Heart right ventricle (tissue), 16 donors: ENCODE data around the gene ACKR3. TPM values are rescaled to one million over a fixed set of nuclear protein-coding genes. Genes with fewer than 3 reads are reported as not detected.

Experiments used
- ATAC-seq, 8 donors: fragments of 200-7000 bp; cut with Tn5 transposase; one replicate each; pipeline ENCODE4 v1.9.1; 2020; ENCODE audit warnings: mild to moderate bottlenecking in 8 of 8, moderate library complexity in 8 of 8, moderate number of reproducible peaks in 1 of 8
- DNase-seq, 2 donors: peaks; one replicate each; pipeline ENCODE4 v3.0.0-alpha.2; 2020
- H3K27ac ChIP-seq, 10 donors: fragments of 200-600 bp; sonication (generic) in 2 of 10; one replicate each; pipeline versions ENCODE4 v1.5.0 to v1.8.0; 2020 to 2022; ENCODE audit warnings: mild to moderate bottlenecking in 3 of 10
- H3K27me3 ChIP-seq, 7 donors: fragments of 200-600 bp; one replicate each; pipeline ENCODE4 v1.8.0; 2021 to 2022; ENCODE audit warnings: mild to moderate bottlenecking in 2 of 7
- H3K36me3 ChIP-seq, 9 donors: fragments of 200-600 bp; sonication (generic) in 1 of 9; one replicate each; pipeline versions ENCODE4 v1.5.0 to v1.8.0; 2020 to 2022; ENCODE audit warnings: mild to moderate bottlenecking in 2 of 9
- H3K4me1 ChIP-seq, 9 donors: fragments of 200-600 bp; sonication (generic) in 1 of 9; one replicate each; pipeline versions ENCODE4 v1.5.0 to v1.8.0; 2020 to 2022; ENCODE audit warnings: mild to moderate bottlenecking in 4 of 9
- H3K4me3 ChIP-seq, 10 donors: fragments of 200-600 bp; sonication (generic) in 2 of 10; one replicate each; pipeline versions ENCODE4 v1.5.0 to v1.8.0; 2020 to 2022; ENCODE audit warnings: mild to moderate bottlenecking in 7 of 10, moderate library complexity in 2 of 10
- H3K9me3 ChIP-seq, 11 donors: fragments of 200-600 bp in 10 of 11; sonication (generic) in 2 of 11; one replicate each; pipeline versions ENCODE4 v1.5.0 to v1.8.0; 2013 to 2022; ENCODE audit warnings: mild to moderate bottlenecking in 2 of 11, control low read depth in 1 of 11, moderate library complexity in 1 of 11
- WGBS, 2 donors: extraction: QIAGEN DNeasy Blood & Tissue Kit; methylation state at CpG; one replicate each; pipeline ENCODE4 v1.1.7; 2013; ENCODE audit warnings: inconsistent platforms in 1 of 2; 5-methylcytosine and 5-hydroxymethylcytosine counted together
- intact Hi-C, 10 donors: fragments of 100-400 bp; cut with DNase I; formaldehyde crosslinking; loops; one replicate each; pipeline versions ENCODE4 v1.11.1 to v1.14.2; 2022
- polyA plus RNA-seq, 2 donors: library from polyadenylated mRNA; stranded (reverse); fragments of 200-250 nt; gene quantifications; one replicate each; pipeline ENCODE4 v1.2.3, GENCODE V29; 2013
- total RNA-seq, 10 donors: library from RNA; stranded (reverse); fragmentation: NEBNext Ultra II Directional in 3 of 10; extraction: Animal tissue kit (Norgen Biotek cat#: 25700) in 3 of 10; gene quantifications; one replicate each; pipeline versions ENCODE4 v1.2.1 to v1.2.4, GENCODE V29; 2021 to 2023
- TF ChIP-seq, protein P1 (sequence below), 9 donors: fragments of 200-600 bp; sonication (generic) in 2 of 9; IDR thresholded peaks; one replicate each; pipeline versions ENCODE4 v1.5.0 to v1.8.0; 2021 to 2022; ENCODE audit warnings: antibody characterized with exemption in 9 of 9, mild to moderate bottlenecking in 5 of 9, moderate library complexity in 1 of 9
- donor health status: Arrhythmogenic right ventricular cardiomyopathy.
- donor health status: ischemic (EF 13 %, LVEDD 7.1; RV severe dilation, severe dysfunction).
- donor health status: healthy with polysubstance abuse.
- donor health status: DM: no; HTN: yes; CAD: no.
- donor health status: DM: no; HTN: no; CAD: no.
- donor health status: ischemic (EF 25% LVEDD 6.9; RV normal size, moderate dysfunction).
- donor health status: ischemic (EF 25% LVEDD 5.7; RV mildly dilated, moderate dysfunction).
- donor health status: healthy.
- donor health status: DM: yes; HTN: yes; CAD: no.
- donor health status: Ischemic cardiomyopathy.
- donor health status: ischemic (EF 35%, LVEDD 5.7; RV mildly dilated, moderate dysfunction).
- donor health status: nonischemic (EF 11% LVEDD 7.7; RV severe dilation, severe dysfunction).
- donor health status: DM: yes; HTN: yes; CAD: no.
- donor health status: PGD.
- donor health status: ischemic (EF 29% LVEDD 5.4; RV normal size, mild dysfunction).
- donor health status: nonischemic (EF 23%, LVEDD 6.1; RV moderate dilation, normal function).

The ACKR3 gene
- total and polyA plus RNA-seq, 12 donors = 17.7 to 102 (median 42.5) TPM

DNA sequence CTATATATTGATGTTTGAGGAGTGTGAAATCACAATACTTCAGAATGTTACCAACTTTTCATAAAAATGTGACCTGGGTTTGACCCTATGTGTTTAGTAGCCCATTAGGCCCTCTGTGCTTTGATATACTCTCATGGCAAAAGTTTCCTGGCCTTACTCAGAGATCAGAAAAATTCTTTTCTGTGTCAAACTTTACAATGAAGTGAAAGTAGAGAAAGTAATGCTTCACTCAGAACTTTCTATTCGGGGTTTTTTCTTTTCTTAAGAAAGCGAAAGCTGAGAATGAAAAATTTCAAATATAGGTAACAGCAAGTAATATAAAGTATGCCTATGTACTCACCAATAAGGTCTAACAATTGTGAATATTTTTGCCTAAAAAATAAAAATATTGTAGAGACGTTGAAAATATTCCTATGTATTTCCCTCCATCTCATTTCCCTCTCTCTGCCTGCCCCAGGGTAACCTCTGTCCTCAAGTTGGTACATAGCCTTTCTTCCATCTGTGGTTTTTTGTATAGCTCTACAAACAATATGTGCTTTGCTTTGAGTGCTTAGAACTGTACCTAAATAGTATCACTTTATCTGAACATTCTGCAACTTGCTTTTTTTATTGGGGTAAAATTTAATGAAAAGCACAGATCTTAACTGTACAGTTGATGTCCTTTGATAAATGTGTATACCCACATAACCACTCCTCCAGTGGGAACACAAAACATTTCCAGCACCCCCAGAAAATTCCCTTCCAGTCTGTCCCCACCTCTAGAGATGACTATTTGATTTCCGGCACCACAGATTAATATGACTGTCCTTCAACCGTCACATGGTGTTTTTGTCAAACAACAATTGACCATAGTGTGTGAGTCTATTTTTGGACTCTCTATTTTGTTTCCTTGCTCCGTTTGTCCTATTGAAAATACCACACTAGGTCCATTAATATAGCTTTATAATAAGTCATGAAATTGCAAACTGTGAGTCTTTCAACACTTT, 10.3 kb upstream of the ACKR3 start:
- DNase-seq (no peak), ATAC-seq (no peak)
- TF ChIP-seq, protein P1, sequence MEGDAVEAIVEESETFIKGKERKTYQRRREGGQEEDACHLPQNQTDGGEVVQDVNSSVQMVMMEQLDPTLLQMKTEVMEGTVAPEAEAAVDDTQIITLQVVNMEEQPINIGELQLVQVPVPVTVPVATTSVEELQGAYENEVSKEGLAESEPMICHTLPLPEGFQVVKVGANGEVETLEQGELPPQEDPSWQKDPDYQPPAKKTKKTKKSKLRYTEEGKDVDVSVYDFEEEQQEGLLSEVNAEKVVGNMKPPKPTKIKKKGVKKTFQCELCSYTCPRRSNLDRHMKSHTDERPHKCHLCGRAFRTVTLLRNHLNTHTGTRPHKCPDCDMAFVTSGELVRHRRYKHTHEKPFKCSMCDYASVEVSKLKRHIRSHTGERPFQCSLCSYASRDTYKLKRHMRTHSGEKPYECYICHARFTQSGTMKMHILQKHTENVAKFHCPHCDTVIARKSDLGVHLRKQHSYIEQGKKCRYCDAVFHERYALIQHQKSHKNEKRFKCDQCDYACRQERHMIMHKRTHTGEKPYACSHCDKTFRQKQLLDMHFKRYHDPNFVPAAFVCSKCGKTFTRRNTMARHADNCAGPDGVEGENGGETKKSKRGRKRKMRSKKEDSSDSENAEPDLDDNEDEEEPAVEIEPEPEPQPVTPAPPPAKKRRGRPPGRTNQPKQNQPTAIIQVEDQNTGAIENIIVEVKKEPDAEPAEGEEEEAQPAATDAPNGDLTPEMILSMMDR (IDR thresholded peaks at IDR 0.05) = no peak
- Histone ChIP-seq H3K27me3 (no peaks in the 10 kb centered on the region), H3K4me1 (peaks cover 0 to 4% (median 0%) of the 10 kb centered on the region in 9 donors), H3K27ac (no peak overlapping the region), H3K36me3 (no peaks in the 10 kb centered on the region), H3K4me3 (no peak overlapping the region), H3K9me3 (peaks cover 0 to 9% (median 0%) of the 10 kb centered on the region in 11 donors)
- intact Hi-C loops = no loop called here
- 57 to 60% methylated on average over 6 of the region's 6 CpGs for WGBS, 2 donors

DNA sequence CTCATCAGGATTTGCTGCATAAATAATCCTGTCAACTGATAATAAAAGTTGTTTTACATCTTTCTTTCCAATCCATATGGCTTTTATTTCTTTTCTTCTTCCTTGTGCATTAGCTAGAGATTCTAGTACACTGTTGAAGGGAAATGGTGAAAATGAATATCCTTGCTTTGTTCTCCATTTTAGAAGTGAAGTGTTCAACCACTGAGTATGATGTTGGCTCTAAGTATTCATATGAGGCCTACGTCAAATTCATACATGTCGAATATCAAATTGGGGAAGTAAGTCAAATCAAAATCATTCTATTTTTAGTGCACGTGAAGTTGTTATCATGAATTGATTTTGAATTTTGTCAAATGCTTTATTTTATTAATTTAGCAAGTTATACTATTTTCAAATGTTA, 7.8 kb upstream of the ACKR3 start:
- peaks cover 0 to 6% (median 1%) of the 10 kb centered on the region in 9 donors for H3K4me1 ChIP-seq
- no peak overlapping the region for H3K4me3 ChIP-seq
- TF ChIP-seq, protein P1 (IDR thresholded peaks at IDR 0.05) = no peak
- no peak overlapping the region for H3K27ac ChIP-seq
- 97 to 99% methylated on average over 3 of the region's 3 CpGs for WGBS, 2 donors
- intact Hi-C loops = loop anchor here in 5 of 10 donors (5.0 to 10.0 kb wide), 5 partner anchors 47 to 293 kb away; no protein-coding TSS in a partner anchor
- no peaks in the 10 kb centered on the region for H3K9me3 ChIP-seq
- no peaks in the 10 kb centered on the region for H3K36me3 ChIP-seq
- DNase-seq = no peak
- ATAC-seq = no peak
- no peaks in the 10 kb centered on the region for H3K27me3 ChIP-seq

- WGBS, 2 donors = 76 to 78% methylated on average over 5 of the region's 5 CpGs
- TF ChIP-seq, protein P1 (IDR thresholded peaks at IDR 0.05) = peak; percentile 27 to 79 (median 67)
Measured at GRCh38 chr2:236562434-236562833, 7.2 kb upstream of the ACKR3 start.

GRCh38 chr2:236563953-236564352, 5.7 kb upstream of the ACKR3 start:
- WGBS, 2 donors = 98% methylated on average over 4 of the region's 4 CpGs
- no peak for ATAC-seq
- Histone ChIP-seq H3K4me3 (no peak overlapping the region), H3K27ac (no peak overlapping the region), H3K27me3 (peaks cover 0 to 6% (median 0%) of the 10 kb centered on the region in 7 donors), H3K9me3 (no peaks in the 10 kb centered on the region), H3K4me1 (peaks cover 0 to 23% (median 17%) of the 10 kb centered on the region in 9 donors), H3K36me3 (no peaks in the 10 kb centered on the region)
- no peak for DNase-seq
- TF ChIP-seq, protein P1 (IDR thresholded peaks at IDR 0.05) = no peak
- intact Hi-C loops = loop anchor here in 5 of 10 donors (5.0 to 10.0 kb wide), 5 partner anchors 49 to 291 kb away; no protein-coding TSS in a partner anchor

More at GRCh38 chr2:236562434-236562833, 7.2 kb upstream of the ACKR3 start:
- Histone ChIP-seq H3K27me3 (peaks cover 0 to 5% (median 0%) of the 10 kb centered on the region in 7 donors), H3K27ac (no peak overlapping the region), H3K9me3 (no peaks in the 10 kb centered on the region), H3K36me3 (no peaks in the 10 kb centered on the region), H3K4me1 (peaks cover 0 to 12% (median 7%) of the 10 kb centered on the region in 9 donors), H3K4me3 (no peak overlapping the region)
- DNase-seq (no peak), ATAC-seq (peak in 2 of 8 donors; percentile 48 to 54)
- intact Hi-C loops = loop anchor here in 5 of 10 donors (5.0 to 10.0 kb wide), 5 partner anchors 48 to 292 kb away; no protein-coding TSS in a partner anchor
